ENCODE measurements around the gene RAB25. TPM values are rescaled to one million over a fixed set of nuclear protein-coding genes. Genes with fewer than 3 reads are reported as not detected.

RAB25 gene
- total and polyA plus RNA-seq, 2 of the 13 experiments (the other 11 are each of a cell fraction or from before 2014, with no cell fraction given), result 0.20 to 0.22 TPM

DNA sequence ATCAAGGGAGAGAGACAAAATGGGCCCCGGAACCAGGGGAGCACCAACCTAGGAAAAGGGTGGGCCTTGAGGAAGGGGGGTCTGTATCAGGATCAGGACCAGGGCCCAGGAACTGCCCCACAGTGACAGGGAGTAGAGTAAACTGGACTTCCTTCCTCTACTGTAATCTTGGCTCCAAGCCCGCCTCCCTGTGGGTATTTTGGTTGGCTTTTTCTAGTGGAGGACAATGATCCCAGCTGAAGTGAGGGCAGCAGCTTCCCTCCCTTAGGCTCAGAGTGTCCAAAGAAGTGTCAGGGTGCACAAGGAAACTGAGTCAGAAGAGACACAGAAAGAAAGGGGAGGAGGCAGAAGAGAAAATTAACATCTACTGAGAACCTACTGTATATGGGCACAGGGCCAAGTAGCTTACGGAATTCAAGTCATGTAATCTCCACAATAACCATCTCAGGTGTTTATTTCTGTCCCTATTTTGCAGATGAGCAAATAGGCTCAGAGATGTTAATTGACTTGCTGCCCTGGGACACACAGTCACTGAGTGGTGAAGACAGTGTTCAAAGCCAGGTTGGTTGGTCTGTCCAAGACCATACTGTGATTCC lies 12.2 kb upstream of the RAB25 start (continued):
- TF ChIP-seq SOX5 (CRISPR knock-in tag; IDR thresholded peaks at IDR 0.05; ENCODE audit: borderline replicate concordance) (no peak), ZNF180 (CRISPR knock-in tag; IDR thresholded peaks at IDR 0.05; ENCODE audit: borderline replicate concordance, low read depth) (no peak), ZEB1 (IDR thresholded peaks at IDR 0.05; ENCODE audit: insufficient replicate concordance, low read depth) (no peak), GTF3A (CRISPR knock-in tag; conservative IDR thresholded peaks at IDR 0.05) (no peak), PRMT3 (CRISPR knock-in tag; IDR thresholded peaks at IDR 0.05; ENCODE audit: borderline replicate concordance, low read depth) (no peak), TBX2 (CRISPR knock-in tag; IDR thresholded peaks at IDR 0.05; ENCODE audit: borderline replicate concordance) (no peak), MYC (CRISPR knock-in tag; IDR thresholded peaks at IDR 0.05; ENCODE audit: borderline replicate concordance) (no peak), ZNF781 (CRISPR knock-in tag; IDR thresholded peaks at IDR 0.05; ENCODE audit: borderline replicate concordance, not compliant biosample characterization) (no peak), NAIF1 (CRISPR knock-in tag; IDR thresholded peaks at IDR 0.05; ENCODE audit: borderline replicate concordance) (no peak), ZNF253 (CRISPR knock-in tag; IDR thresholded peaks at IDR 0.05; ENCODE audit: borderline replicate concordance) (no peak), RBM39 (IDR thresholded peaks at IDR 0.05; ENCODE audit: low read depth, low read length, poor library complexity, severe bottlenecking) (no peak), ISL2 (CRISPR knock-in tag; IDR thresholded peaks at IDR 0.05) (no peak), ZNF263 (CRISPR knock-in tag; IDR thresholded peaks at IDR 0.05) (no peak)
- TF ChIP-seq, protein P1, sequence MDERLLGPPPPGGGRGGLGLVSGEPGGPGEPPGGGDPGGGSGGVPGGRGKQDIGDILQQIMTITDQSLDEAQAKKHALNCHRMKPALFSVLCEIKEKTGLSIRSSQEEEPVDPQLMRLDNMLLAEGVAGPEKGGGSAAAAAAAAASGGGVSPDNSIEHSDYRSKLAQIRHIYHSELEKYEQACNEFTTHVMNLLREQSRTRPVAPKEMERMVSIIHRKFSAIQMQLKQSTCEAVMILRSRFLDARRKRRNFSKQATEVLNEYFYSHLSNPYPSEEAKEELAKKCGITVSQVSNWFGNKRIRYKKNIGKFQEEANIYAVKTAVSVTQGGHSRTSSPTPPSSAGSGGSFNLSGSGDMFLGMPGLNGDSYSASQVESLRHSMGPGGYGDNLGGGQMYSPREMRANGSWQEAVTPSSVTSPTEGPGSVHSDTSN (CRISPR knock-in tag; IDR thresholded peaks at IDR 0.05), result no peak
- TF ChIP-seq, protein P2, sequence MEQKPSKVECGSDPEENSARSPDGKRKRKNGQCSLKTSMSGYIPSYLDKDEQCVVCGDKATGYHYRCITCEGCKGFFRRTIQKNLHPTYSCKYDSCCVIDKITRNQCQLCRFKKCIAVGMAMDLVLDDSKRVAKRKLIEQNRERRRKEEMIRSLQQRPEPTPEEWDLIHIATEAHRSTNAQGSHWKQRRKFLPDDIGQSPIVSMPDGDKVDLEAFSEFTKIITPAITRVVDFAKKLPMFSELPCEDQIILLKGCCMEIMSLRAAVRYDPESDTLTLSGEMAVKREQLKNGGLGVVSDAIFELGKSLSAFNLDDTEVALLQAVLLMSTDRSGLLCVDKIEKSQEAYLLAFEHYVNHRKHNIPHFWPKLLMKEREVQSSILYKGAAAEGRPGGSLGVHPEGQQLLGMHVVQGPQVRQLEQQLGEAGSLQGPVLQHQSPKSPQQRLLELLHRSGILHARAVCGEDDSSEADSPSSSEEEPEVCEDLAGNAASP (CRISPR knock-in tag; IDR thresholded peaks at IDR 0.05; ENCODE audit: borderline replicate concordance), result no peak
